Urothelium cell line (cell line): Measurements from ENCODE around the gene SIMC1.

Source experiments
- DNase-seq: peaks from one replicate; pipeline ENCODE4 v3.0.0; 2011; ENCODE audit warnings: low spot score, mixed read lengths
- FAIRE-seq: peaks from 2 replicates; lab custom pipeline; 2011; peaks lifted over from hg19 to GRCh38; lab: Jason Lieb, UNC

SIMC1 gene

DNA sequence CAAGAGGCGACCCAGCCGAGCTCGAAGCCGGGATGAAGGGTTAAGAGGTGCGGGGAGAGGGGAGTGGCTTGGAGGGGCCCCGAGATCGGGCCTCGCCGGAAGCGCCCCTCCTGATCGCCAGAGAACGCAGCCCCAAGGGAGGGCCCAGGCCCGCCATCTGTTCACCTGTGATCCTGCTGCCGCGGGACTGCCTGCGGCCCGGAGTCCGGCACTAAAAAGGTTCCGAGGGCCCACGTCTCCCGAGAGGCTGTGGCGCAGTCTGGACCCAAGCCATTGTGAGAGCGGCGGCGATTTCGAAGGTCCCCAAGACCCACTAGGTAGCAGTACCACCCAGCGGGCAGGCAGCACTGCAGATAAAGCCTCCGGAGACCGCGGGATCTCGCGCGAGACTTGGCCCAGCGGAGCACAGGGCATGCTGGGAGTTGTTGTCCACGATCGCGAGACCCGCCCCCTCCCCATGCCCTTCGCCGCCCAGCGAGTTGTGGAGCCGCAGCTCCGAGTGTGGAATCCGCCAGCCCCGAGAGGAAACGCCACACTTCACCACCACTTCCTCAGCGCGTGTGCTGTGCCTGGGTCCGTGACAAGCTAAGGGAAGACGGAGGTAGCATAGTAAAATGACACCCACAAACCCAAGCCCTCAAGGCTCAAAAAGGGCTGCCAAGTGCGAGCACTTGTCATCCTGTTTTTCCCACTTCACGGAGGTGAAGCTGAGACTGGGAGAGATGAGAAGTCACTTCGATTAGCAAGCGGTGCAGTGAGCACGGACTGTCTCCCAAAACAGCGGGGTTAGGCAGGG lies 123.4 kb downstream of the SIMC1 start, which contains the start of gene KIAA1191:
KIAA1191 (minus strand) TSS at position 328 of the 796 bp plus-strand sequence. CDS start 2,256 bp downstream, outside the sequence.
- FAIRE-seq (no peak), DNase-seq (peak; percentile 93)

DNA sequence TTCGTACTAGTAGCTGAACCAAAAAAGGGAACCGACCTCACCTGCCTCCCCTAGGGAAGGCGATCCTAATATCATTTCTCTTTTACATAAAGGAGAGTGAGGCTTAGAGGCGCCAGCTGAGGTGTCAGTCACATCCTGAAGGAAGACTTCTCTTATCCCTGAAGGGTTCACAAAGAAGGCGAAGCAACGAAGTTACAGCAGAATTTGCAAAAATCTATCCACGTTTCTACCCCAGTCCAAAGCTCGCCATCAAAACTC lies 123.9 kb downstream of the SIMC1 start:
- FAIRE-seq: no peak
- DNase-seq: no peak

GRCh38 chr5:176364765-176365350 lies 126.6 kb downstream of the SIMC1 start:
- no peak for DNase-seq
- no peak for FAIRE-seq

DNA sequence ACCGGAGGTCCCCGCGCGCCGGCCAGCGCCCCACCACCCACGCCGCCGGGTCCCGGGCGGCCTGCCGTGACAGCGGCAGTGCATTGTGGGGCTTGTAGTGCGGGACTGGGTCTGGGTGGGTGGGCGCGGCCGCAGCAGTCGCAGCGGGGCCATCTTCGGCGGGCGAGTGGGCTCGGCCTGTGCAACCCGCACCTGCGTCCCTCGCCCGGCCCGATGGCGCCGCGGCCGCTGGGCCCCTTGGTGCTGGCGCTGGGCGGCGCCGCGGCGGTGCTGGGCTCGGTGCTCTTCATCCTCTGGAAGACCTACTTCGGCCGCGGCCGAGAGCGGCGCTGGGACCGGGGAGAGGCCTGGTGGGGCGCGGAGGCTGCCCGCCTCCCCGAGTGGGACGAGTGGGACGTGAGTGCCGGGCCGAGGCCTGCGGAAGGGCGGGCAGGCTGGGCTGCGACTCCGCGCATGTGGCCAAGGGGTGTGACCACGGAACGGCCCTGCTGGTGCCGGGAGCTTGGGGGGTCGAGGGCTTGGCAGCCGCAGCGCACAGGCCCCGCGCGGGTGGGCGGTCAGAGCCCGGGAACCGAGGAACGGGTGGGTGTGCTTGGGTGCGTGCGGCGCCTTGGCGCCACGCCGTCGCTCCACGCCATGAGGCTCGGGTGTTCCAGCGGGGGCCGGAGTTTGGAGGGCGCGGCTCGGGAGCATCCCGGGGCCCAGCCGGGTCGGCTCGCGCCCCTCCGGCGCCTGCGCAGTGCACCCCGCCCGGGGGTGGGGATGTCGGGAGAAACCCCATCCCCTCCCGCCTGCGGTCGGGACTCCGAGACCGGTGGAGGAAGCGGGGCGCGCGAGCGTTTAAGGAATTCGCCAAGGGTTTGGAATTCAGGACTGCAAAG lies 127.4 kb downstream of the SIMC1 start, which contains the start of gene ARL10:
ARL10 (plus strand) TSS at position 137 of the 881 bp plus-strand sequence; CDS start at position 214, 77 bp downstream.
- peak; percentile 61 for DNase-seq
- FAIRE-seq: no peak

GRCh38 chr5:176366232-176366894 lies 128.1 kb downstream of the SIMC1 start:
- no peak for DNase-seq
- FAIRE-seq: no peak

DNA sequence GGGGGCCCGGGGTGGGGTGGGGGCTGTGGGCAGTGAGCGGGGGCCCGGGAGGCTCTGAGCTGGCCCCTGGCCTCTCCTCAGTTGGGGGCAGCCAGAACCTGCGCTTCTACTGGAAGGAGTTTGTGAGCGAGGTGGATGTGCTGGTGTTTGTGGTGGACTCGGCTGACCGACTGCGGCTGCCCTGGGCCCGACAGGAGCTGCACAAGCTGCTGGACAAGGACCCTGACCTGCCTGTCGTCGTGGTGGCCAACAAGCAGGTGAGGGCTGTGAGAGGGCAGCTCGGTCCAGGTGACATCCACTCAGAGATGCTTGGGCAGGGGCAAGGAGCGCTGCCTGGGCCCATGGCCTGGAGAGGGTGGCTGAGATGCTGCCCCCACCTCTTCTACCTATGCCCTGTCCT lies 130.5 kb downstream of the SIMC1 start:
- DNase-seq: no peak
- no peak for FAIRE-seq

GRCh38 chr5:176369934-176370711 lies 131.9 kb downstream of the SIMC1 start:
- FAIRE-seq (no peak), DNase-seq (no peak)

DNA sequence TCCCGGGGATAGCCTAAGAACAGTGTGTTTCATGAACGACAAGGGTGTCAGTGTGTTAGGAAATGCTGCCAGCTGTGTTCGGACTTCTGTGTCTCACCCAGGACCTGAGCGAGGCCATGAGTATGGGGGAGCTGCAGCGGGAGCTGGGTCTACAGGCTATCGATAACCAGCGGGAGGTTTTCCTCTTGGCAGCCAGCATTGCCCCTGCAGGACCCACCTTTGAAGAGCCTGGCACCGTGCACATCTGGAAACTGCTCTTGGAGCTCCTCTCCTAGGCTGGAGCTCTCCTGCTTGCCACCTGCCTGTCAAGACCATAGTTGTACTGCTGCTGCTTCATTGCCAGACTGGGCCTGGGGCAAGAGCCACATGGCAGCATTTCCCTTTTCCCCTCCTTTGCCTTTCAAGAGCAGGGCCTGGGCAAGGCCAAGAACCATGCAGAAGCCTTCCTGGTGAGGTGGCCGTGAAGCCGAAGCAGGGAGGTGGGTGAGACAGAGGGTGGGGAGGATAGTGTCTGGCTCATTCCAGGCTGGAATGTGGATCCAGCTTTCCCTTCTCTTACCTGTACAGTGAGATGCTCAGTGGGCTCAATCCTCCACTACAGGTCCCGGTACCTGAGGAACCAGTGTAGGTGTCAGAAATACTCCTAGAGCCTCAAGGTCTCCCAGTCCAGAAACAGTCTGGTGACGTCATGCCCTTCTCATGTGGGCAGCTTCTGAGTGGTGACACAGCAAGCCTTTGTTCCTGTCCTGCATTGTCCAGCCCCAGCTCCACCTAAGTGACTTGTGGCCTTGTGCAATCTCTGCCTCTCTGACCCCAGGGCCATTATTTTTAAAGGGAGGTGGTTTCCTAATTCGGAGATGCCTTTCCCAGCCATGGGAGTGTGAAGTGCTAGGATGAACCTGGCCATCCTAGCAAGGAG lies 133.7 kb downstream of the SIMC1 start:
- no peak for FAIRE-seq
- DNase-seq: no peak

DNA sequence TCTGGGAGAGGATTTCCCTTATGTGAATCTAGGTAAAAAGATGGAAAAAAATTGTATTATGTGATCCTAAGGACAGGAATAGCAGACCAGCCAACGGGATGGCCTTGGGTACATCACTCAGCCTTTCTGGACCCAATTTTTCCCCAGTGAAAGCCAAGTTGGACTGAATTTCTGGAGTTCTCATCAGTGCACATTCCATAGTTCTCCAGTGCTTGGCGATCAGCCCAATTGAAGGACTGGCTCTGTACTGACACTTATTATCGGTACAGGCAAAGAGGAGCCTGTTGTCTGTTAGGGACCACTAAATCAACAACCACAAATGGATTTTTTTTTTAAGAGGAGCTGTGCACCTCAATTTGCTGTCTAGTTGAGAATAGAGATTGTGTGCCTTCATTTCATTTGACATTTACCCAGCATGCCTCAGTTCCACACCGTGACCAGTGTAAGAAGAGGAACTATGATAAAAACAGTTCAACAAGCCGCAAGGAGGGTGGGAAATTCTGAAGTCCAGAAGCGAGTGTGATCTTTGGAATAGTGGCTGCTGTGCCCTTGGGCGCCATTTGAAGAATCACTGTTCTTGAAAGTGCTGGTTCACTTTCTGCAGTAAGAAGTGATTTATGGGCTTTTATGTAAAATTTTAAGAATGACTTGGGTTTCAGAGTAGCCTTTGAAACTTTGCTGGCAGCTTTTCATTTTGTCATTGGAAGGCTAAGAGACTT lies 135.0 kb downstream of the SIMC1 start:
- FAIRE-seq (no peak), DNase-seq (no peak)

GRCh38 chr5:176379881-176380280 lies 141.7 kb downstream of the SIMC1 start:
- no peak for DNase-seq
- no peak for FAIRE-seq

GRCh38 chr5:176381423-176381822 lies 143.2 kb downstream of the SIMC1 start:
- DNase-seq: no peak
- no peak for FAIRE-seq

- DNase-seq: no peak
- no peak for FAIRE-seq
Measured at GRCh38 chr5:176381979-176382378, 143.8 kb downstream of the SIMC1 start.

GRCh38 chr5:176382721-176383120 lies 144.5 kb downstream of the SIMC1 start:
- DNase-seq (no peak), FAIRE-seq (no peak)

GRCh38 chr5:176383248-176383905 lies 145.2 kb downstream of the SIMC1 start:
- no peak for FAIRE-seq
- no peak for DNase-seq

GRCh38 chr5:176383961-176384360 lies 145.7 kb downstream of the SIMC1 start:
- DNase-seq (no peak), FAIRE-seq (no peak)

GRCh38 chr5:176384366-176384930 lies 146.2 kb downstream of the SIMC1 start:
- no peak for DNase-seq
- no peak for FAIRE-seq

DNA sequence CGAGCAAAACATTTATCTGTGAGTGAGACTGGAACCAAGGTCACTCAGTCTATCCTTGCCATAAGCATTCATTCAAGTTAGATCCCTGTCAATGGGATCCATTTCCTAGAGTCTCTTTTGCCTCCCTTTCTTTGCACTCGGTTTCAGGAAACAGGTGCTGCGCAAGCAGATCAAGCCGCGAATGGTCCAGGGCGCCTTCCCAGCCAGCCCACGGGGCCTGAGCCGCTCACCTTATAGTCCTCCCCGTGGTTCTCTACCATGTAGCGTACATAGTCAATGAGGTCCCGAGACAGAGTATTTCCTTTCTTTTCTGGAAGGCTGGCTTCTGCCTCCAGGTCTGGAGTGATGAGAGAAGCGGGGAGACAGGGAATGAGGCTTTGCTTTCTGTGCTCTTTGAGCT lies 146.8 kb downstream of the SIMC1 start:
- FAIRE-seq: no peak
- no peak for DNase-seq

- FAIRE-seq (no peak), DNase-seq (no peak)
Measured at GRCh38 chr5:176386491-176386890, 148.3 kb downstream of the SIMC1 start.
